GM10266 (cell line): ENCODE measurements around the gene TNPO1.

Source experiments
- DNase-seq: peaks from one replicate; pipeline ENCODE4 v3.0.0; 2012; ENCODE audit errors: extremely low spot score
- TF ChIP-seq, protein P1 (sequence below): IDR thresholded peaks from 2 replicates; pipeline ENCODE4 v1.5.1; 2012; ENCODE audit warnings: mild to moderate bottlenecking, low read depth; ENCODE audit not compliant: control insufficient read depth, insufficient read depth; ENCODE audit errors: missing control alignments

The TNPO1 gene

DNA sequence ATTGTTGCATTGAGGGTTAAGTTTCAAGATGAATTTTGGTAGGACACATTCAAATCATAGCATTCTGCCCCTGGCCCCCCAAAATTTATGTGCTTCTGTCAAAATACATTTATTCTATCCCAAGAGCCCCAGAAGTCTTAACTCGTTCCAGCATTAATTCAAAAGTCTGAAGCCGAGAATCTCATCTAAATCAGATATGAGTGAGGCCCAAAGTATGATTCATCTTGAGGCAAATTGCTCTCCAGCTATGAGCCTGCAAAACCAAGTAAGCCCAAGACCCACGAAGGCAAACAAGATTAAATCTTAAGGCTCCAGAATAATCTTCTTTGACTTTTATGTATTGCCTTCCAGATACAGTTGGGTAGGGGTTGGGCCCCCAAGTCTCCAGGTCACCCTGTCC is 19.2 kb downstream of the TNPO1 start:
- DNase-seq = no peak
- TF ChIP-seq, protein P1, sequence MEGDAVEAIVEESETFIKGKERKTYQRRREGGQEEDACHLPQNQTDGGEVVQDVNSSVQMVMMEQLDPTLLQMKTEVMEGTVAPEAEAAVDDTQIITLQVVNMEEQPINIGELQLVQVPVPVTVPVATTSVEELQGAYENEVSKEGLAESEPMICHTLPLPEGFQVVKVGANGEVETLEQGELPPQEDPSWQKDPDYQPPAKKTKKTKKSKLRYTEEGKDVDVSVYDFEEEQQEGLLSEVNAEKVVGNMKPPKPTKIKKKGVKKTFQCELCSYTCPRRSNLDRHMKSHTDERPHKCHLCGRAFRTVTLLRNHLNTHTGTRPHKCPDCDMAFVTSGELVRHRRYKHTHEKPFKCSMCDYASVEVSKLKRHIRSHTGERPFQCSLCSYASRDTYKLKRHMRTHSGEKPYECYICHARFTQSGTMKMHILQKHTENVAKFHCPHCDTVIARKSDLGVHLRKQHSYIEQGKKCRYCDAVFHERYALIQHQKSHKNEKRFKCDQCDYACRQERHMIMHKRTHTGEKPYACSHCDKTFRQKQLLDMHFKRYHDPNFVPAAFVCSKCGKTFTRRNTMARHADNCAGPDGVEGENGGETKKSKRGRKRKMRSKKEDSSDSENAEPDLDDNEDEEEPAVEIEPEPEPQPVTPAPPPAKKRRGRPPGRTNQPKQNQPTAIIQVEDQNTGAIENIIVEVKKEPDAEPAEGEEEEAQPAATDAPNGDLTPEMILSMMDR = no peak

DNA sequence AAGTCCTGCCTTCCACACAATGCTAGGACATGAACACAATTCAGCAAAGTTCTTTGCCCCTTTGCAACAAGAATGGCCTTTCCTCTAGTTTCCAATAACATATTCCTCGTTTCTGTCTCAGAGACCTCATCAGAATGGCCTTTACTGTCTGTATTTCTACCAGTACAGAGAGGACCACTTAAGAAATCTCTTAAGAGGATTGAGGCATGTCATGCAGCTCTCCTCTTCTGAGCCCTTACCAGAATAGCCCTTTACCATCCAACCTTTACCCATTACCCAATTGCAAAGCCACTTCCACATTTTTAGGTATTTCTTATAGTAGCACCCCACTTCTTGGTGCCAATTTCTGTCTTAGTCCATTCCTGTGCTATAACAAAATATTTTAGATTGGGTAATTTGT is 20.3 kb downstream of the TNPO1 start:
- DNase-seq = no peak
- TF ChIP-seq, protein P1 = no peak

DNA sequence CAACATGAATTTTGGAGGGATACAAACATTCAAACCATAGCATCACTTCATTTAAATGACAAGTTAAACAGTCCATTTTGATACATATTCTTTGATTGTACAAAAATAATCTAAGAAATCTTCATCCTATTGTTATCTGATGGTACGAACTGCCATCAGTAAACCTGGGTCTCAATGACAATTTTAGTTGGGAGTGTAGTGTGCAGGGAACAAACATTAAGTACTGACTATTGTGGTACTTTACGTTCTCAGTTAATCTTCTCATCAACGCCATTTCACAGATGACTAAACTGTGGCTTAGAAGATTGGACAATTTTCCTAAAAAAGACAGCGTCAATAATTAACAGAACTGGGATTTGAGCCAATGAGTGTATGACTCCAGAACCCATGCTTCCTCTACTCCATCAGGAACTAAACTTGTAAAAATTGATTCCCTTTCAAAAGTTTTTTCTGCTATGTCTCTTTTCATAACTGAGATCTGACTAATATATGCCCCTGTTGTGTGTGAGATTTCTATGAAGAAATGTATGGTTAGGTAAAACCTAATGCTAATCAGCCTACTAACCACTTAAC is 21.1 kb downstream of the TNPO1 start:
- TF ChIP-seq, protein P1 = no peak
- no peak for DNase-seq

DNA sequence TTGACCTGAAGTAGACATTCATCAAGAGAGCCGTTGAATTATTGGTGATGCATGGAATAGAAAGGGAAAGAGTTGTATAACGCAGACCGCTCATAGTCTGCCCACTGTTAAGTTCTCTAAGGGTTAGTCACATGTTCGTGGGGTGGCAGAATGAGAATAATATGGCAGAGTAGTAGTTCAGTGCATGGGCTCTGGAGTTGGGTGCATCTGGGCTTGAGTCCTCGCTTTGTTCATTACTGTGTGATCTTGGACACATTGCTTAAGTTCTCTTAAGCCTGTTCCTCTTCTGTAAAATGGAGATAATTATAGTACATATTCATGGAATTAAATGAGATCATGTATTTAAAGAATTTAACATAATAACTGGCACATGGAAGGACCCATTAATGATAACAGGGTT is 23.6 kb downstream of the TNPO1 start:
- TF ChIP-seq, protein P1 = no peak
- no peak for DNase-seq

DNA sequence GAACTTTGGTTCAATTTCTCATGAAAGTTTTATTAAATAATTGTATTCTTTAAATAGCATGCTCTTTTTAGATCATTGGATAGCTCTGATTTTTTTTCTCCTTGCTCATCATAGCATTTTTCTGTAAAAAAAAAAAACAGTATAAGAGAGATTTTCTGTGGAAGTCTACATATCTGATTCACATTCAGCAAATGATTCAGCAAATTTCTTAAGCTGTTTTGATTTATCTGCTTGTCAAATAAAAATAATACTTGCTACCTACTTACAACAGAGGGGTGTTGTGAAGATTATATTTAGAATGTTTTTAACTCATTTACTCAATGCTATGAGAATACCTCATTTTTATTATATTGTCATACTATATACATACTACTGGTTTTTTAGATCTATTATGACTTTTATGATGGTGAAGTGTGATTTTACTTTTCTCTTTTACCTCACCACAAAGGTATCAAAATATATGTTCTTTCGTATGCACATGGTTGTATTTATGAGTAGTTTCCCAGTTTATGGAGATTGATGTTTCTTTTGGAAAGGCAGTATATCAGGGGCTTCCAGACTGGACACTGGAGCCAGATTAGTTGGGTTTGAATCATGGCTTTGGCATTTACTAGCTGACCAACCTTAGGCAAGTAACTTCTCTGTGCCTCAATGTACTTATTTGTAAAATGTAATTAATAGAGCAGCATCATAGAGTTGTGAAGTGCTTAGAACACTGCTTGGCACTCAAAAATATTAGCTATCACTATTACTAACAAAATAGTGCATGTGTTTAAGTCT is 25.5 kb downstream of the TNPO1 start:
- DNase-seq = no peak
- TF ChIP-seq, protein P1 = no peak

DNA sequence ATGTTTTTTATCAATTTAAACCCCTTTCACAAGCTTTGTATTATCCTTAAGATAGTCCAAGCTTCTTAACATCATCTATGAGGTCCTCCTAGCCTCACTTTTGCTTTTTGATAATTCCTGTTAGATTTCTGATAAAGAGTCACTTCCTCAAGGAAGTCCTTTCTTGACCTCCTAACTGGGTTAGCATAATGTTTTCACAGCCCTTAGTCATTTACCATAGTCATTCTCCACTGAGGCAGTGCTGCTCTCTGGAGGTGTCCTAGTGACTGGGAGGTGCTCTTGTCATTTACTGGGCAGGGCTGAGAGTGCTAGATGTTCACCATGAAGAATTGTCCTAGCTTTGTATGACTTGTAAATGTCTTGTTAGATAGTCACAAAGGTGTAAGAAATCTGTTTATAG is 26.4 kb downstream of the TNPO1 start:
- DNase-seq = no peak
- TF ChIP-seq, protein P1 = no peak

DNA sequence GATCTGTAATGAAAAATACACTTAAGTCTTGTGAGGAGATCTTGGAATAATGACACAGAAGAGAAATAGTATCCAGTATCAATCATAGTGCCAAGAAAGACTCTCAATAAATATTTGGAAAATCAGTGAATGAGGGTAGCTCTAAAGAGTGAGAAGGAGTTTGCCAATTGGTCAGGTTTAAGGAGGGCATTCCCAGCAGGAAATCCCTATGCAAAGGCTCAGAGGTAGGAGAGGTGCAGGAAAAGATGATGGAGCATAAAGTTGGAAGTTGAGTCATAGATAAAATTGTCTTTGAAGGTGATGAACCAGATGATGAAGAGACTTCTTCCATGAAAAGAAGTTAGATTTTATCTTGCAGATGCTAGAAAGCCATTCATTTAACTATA is 27.8 kb downstream of the TNPO1 start:
- no peak for DNase-seq
- TF ChIP-seq, protein P1 = no peak
